Natural killer cell (primary cell): Measurements from ENCODE around the gene ALK. TPM values are rescaled to one million over a fixed set of nuclear protein-coding genes. Genes with fewer than 3 reads are reported as not detected.

Experiments used
- ATAC-seq, 3 donors: fragments of 150-1000 bp in 2 of 3; fragments of 200-7000 bp in 1 of 3; cut with Tn5 transposase; 1 replicate in 1 of 3; 2 replicates in 2 of 3; pipeline ENCODE4 v1.10.0; 2021; ENCODE audit warnings: mild to moderate bottlenecking in 2 of 3, moderate library complexity in 2 of 3
- DNase-seq, 2 donors: peaks; one replicate each; pipeline versions ENCODE4 v3.0.0 to v3.0.0-alpha.2; 2013 to 2021; ENCODE audit warnings: mixed read lengths in 1 of 2
- H3K27ac ChIP-seq: one replicate; pipeline ENCODE4 v1.5.1; 2013; ENCODE audit warnings: mild to moderate bottlenecking, low read length
- H3K27me3 ChIP-seq: one replicate; pipeline ENCODE4 v1.6.1; 2013; ENCODE audit warnings: low read length; ENCODE audit not compliant: control insufficient read depth, insufficient read depth
- H3K36me3 ChIP-seq: one replicate; pipeline ENCODE4 v1.6.1; 2013; ENCODE audit warnings: low read length; ENCODE audit not compliant: control insufficient read depth, insufficient read depth
- H3K4me1 ChIP-seq: one replicate; pipeline ENCODE4 v1.6.1; 2013; ENCODE audit warnings: low read length; ENCODE audit not compliant: control insufficient read depth, insufficient read depth
- H3K4me3 ChIP-seq: one replicate; pipeline ENCODE4 v1.5.1; 2013; ENCODE audit warnings: low read length
- H3K9me3 ChIP-seq: one replicate; pipeline ENCODE4 v1.6.1; 2013; ENCODE audit warnings: low read length; ENCODE audit not compliant: control insufficient read depth, insufficient read depth
- H3K27ac Mint-ChIP-seq, 2 donors: one replicate each; pipeline ENCODE4 v1.8.0; 2022; ENCODE audit warnings: mild to moderate bottlenecking in 2 of 2, mixed read lengths in 2 of 2, moderate library complexity in 1 of 2
- H3K27me3 Mint-ChIP-seq, 2 donors: one replicate each; pipeline ENCODE4 v1.8.0; 2022; ENCODE audit warnings: low read depth in 2 of 2, mixed read lengths in 2 of 2
- H3K36me3 Mint-ChIP-seq: one replicate; pipeline ENCODE4 v1.8.0; 2022; ENCODE audit warnings: mixed read lengths
- H3K4me1 Mint-ChIP-seq, 2 donors: one replicate each; pipeline ENCODE4 v1.8.0; 2022; ENCODE audit warnings: mixed read lengths in 2 of 2
- H3K4me3 Mint-ChIP-seq: one replicate; pipeline ENCODE4 v1.8.0; 2022; ENCODE audit warnings: mild to moderate bottlenecking, moderate library complexity, mixed read lengths
- H3K9me3 Mint-ChIP-seq, 2 donors: one replicate each; pipeline ENCODE4 v1.8.0; 2022; ENCODE audit warnings: mixed read lengths in 2 of 2
- CTCF ChIP-seq: fragments of 200-600 bp; IDR thresholded peaks from one replicate; pipeline ENCODE4 v1.8.0; 2022; ENCODE audit warnings: antibody characterized with exemption
- WGBS: methylation state at CpG from one replicate; pipeline ENCODE4 v1.1.7; 2013; ENCODE audit warnings: missing lambda C conversion rate; ENCODE audit not compliant: insufficient coverage; 5-methylcytosine and 5-hydroxymethylcytosine counted together
- intact Hi-C: fragments of 100-400 bp; cut with micrococcal nuclease; formaldehyde crosslinking; loops from one replicate; pipeline ENCODE4 v1.14.2; 2022
- total RNA-seq, 4 donors: library from RNA; stranded (reverse); fragments of 120-200 nt in 1 of 4; gene quantifications; one replicate each; pipeline versions ENCODE4 v1.2.3 to v1.2.4, GENCODE V29; 2013 to 2022

Gene ALK
- total RNA-seq, 3 donors from 2014 or later (not counting 1 experiment from before 2014, with no cell fraction given) = not detected

DNA sequence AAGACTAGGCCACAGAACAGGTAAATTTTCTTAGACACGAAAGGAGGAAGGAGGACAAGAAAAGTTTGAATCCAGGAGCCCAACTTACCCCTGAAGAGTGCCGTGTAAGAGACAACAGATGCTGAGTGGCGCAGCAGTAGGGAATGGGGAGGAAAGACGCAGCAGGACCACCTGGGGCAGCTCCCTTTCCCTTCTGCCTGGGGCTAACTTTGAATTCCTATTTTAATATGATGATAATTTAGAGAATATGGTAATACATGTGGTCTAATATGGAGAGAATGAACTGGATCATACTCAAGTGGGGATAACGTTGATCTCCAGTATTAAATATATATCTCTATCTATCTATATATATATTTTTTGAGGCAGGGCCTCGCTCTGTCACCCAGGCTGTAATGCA lies 736.9 kb downstream of the ALK start:
- no peak overlapping the region for H3K4me3 Mint-ChIP-seq
- H3K27ac ChIP-seq = no peak overlapping the region
- H3K27me3 ChIP-seq = no peaks in the 10 kb centered on the region
- no peaks in the 10 kb centered on the region for H3K4me1 Mint-ChIP-seq
- no peak for DNase-seq
- H3K27ac Mint-ChIP-seq = no peak overlapping the region
- WGBS = 96% methylated on average over 3 of the region's 6 CpGs
- no peaks in the 10 kb centered on the region for H3K4me1 ChIP-seq
- H3K4me3 ChIP-seq = no peak overlapping the region
- no peaks in the 10 kb centered on the region for H3K9me3 Mint-ChIP-seq
- no peak for TF ChIP-seq CTCF
- peaks cover 15% of the 10 kb centered on the region for H3K36me3 Mint-ChIP-seq
- H3K36me3 ChIP-seq = peaks cover 38% of the 10 kb centered on the region
- H3K27me3 Mint-ChIP-seq = no peaks in the 10 kb centered on the region
- no peak for ATAC-seq
- no peaks in the 10 kb centered on the region for H3K9me3 ChIP-seq
- intact Hi-C loops = no loop called here

- intact Hi-C loops = no loop called here
- no peaks in the 10 kb centered on the region for H3K27me3 Mint-ChIP-seq
- H3K9me3 Mint-ChIP-seq = no peaks in the 10 kb centered on the region
- H3K27ac Mint-ChIP-seq = no peak overlapping the region
- Histone ChIP-seq H3K36me3 (peaks cover 39% of the 10 kb centered on the region), H3K27ac (no peak overlapping the region), H3K4me1 (no peaks in the 10 kb centered on the region), H3K27me3 (no peaks in the 10 kb centered on the region), H3K4me3 (no peak overlapping the region), H3K9me3 (no peaks in the 10 kb centered on the region)
- no peak for DNase-seq
- peaks cover 14% of the 10 kb centered on the region for H3K36me3 Mint-ChIP-seq
- no peak for TF ChIP-seq CTCF
- no peaks in the 10 kb centered on the region for H3K4me1 Mint-ChIP-seq
- no peak overlapping the region for H3K4me3 Mint-ChIP-seq
- ATAC-seq = no peak
Measured at GRCh38 chr2:29182920-29183319, 738.5 kb downstream of the ALK start.

GRCh38 chr2:29182334-29182733 lies 739.1 kb downstream of the ALK start:
- no peak for ATAC-seq
- no peaks in the 10 kb centered on the region for H3K27me3 ChIP-seq

More at GRCh38 chr2:29182334-29182733, 739.1 kb downstream of the ALK start:
- H3K4me3 ChIP-seq = no peak overlapping the region
- no peak overlapping the region for H3K27ac ChIP-seq
- no peak for TF ChIP-seq CTCF
- Mint-ChIP-seq H3K4me1 (no peaks in the 10 kb centered on the region), H3K9me3 (no peaks in the 10 kb centered on the region), H3K4me3 (no peak overlapping the region), H3K36me3 (peaks cover 8% of the 10 kb centered on the region), H3K27ac (no peak overlapping the region), H3K27me3 (no peaks in the 10 kb centered on the region)
- WGBS = 92% methylated on average over 1 of the region's 1 CpG
- no peaks in the 10 kb centered on the region for H3K4me1 ChIP-seq
- H3K36me3 ChIP-seq = peaks cover 40% of the 10 kb centered on the region
- no peaks in the 10 kb centered on the region for H3K9me3 ChIP-seq
- DNase-seq = no peak
- intact Hi-C loops = no loop called here
